Gastrocnemius medialis (tissue), 4 donors: ENCODE results near the gene SPSB4.

Experiments
- POLR2A ChIP-seq, 2 donors: fragments of 450-650 bp; IDR thresholded peaks; one replicate each; pipeline ENCODE4 v1.6.1; 2017; ENCODE audit warnings: antibody characterized with exemption in 2 of 2, mild to moderate bottlenecking in 2 of 2, moderate library complexity in 2 of 2
- TF ChIP-seq, protein P1 (sequence below), 5 experiments: fragments of 450-650 bp in 3 of 5; fragments of 200-600 bp in 2 of 5; sonication (generic) in 2 of 5; IDR thresholded peaks in 4 of 5; conservative IDR thresholded peaks in 1 of 5; 1 replicate in 4 of 5; 2 replicates in 1 of 5; pipeline ENCODE4 v1.5.1; 2016 to 2019; ENCODE audit warnings: antibody characterized with exemption in 5 of 5, mild to moderate bottlenecking in 3 of 5, moderate library complexity in 3 of 5

DNA sequence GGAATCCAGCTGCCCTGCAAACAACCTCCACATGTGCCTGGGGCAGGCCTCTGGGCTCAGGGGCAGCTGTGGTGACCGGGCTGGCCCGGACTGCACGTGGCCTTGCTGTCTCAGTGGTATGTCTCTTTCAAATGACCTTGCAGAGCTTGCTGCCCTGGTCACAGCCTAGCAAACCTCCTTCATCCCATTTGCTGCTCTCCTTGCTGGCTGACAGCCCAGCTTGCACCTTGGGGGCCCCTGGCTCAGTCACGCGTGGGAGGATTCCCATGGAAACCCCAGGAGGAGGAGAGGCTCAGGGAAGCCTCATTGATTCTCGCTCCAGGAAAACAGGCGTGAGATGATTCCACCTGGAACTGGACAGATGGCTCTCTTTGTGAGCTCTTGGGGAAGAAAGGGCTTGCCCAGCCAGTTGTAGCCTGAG lies 5.6 kb downstream of the SPSB4 start:
- TF ChIP-seq, protein P1, sequence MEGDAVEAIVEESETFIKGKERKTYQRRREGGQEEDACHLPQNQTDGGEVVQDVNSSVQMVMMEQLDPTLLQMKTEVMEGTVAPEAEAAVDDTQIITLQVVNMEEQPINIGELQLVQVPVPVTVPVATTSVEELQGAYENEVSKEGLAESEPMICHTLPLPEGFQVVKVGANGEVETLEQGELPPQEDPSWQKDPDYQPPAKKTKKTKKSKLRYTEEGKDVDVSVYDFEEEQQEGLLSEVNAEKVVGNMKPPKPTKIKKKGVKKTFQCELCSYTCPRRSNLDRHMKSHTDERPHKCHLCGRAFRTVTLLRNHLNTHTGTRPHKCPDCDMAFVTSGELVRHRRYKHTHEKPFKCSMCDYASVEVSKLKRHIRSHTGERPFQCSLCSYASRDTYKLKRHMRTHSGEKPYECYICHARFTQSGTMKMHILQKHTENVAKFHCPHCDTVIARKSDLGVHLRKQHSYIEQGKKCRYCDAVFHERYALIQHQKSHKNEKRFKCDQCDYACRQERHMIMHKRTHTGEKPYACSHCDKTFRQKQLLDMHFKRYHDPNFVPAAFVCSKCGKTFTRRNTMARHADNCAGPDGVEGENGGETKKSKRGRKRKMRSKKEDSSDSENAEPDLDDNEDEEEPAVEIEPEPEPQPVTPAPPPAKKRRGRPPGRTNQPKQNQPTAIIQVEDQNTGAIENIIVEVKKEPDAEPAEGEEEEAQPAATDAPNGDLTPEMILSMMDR (IDR thresholded peaks at IDR 0.05 in 4 of 5, conservative IDR thresholded peaks at IDR 0.05 in 1 of 5) = no peak
- TF ChIP-seq POLR2A (IDR thresholded peaks at IDR 0.05) = no peak
